Dedifferentiated amniotic fluid mesenchymal stem cell (primary cell): Measurements from ENCODE around the gene ATL1.
"Not testable (repeated sequence)": the region's sequence is repeated elsewhere in the genome, so short reads cannot be mapped to it uniquely, and the experiment has no call there.

Experiments
- DNase-seq: peaks from one replicate; pipeline ENCODE4 v3.0.0-alpha.2; 2016; ENCODE audit errors: extremely low spot score

ATL1 gene

DNA sequence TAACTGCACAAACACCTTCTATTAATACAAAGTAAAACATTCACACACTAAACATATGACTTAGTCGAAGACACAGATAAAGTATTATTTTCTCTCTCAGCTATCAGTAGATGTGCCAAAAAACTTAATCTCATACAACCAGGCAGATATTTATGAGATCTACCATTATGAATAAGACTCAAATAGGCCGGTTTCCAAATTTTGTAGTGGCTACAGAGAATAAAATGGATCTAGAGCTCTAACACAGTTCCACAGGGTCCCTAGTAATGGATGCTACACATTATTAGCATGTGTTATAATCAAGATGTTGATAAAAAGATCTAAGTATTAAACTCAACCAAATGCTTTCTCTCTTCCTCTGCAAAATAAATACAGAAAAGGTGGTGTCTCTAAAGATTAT is 97.8 kb downstream of the ATL1 start:
- no peak for DNase-seq

DNA sequence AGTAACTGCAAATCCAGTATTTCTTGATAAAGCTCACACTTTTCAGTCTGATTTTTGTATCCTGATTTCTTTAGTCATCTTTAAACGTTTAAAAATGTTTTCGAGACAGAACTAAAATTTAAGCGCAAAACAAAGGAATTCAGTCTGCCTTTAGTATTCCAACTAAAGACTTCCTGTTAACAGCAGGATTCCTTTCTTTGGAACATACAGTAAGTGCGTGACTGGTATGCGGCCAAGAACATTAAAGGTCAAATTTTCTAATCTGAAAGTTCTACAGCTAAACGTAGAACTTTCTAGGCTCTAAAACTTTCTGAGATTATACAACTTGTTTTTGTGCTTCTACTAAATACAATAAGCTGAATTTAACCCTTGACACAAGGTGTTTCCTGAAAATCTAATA is 98.3 kb downstream of the ATL1 start:
- peak; percentile 26 for DNase-seq

- DNase-seq: no peak
Measured at GRCh38 chr14:50659327-50659974, 99.5 kb downstream of the ATL1 start.

DNA sequence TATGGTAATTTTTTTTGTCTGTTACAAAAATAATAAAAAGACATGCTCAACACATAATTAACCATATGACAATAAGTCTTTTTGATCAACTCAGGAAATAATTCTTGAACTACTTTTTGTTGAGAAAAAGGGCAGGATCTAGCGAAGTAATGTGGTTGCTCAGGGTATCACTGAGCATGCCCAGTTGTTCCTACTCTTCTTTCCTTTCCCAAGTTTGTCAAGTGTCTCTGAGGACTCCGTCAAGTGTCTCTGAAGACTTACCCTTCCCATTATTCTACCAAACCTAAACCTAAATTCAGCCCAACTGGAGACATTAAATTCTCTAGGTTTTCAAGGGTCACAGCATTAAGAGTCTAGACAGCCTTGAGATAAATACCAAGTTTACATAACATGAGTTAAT is 104.6 kb downstream of the ATL1 start:
- DNase-seq: not testable (repeated sequence)

DNA sequence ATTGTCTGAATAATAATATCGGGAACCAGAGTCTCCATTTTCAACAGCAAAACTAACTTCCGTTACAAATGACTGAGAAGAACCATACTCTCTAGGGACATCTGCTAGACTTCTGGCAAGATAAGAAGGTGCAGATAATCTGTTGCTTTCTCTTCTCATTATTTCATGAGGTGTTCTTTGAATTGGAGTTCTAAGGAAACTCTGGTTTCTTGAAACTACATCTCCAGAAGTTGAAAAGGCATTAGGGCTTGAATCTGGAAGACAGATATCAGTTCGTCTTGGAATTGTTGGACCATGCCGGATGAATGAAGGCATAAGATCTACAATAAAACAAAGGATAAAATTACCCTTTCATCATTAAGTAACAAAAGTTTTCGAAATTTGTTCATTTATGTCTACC is 105.4 kb downstream of the ATL1 start:
- DNase-seq: not testable (repeated sequence)

GRCh38 chr14:50666772-50667683 is 107.1 kb downstream of the ATL1 start:
- DNase-seq: peak; percentile 52

DNA sequence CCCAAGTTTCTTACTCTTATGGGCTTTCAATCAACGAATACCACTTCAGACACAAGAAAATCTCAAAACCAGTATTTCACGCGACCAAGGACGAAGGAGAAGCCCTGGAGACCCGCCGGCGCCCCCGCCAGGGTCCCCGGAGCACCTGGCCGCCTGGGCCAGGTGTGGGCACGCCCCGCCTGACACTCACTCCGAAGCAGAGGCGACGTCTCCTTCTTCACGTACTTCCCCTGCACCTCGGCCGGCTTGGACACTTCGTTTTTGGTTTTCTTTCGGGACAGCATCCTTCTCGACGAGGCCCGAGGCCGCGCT is 107.7 kb downstream of the ATL1 start:
- DNase-seq: no peak

DNA sequence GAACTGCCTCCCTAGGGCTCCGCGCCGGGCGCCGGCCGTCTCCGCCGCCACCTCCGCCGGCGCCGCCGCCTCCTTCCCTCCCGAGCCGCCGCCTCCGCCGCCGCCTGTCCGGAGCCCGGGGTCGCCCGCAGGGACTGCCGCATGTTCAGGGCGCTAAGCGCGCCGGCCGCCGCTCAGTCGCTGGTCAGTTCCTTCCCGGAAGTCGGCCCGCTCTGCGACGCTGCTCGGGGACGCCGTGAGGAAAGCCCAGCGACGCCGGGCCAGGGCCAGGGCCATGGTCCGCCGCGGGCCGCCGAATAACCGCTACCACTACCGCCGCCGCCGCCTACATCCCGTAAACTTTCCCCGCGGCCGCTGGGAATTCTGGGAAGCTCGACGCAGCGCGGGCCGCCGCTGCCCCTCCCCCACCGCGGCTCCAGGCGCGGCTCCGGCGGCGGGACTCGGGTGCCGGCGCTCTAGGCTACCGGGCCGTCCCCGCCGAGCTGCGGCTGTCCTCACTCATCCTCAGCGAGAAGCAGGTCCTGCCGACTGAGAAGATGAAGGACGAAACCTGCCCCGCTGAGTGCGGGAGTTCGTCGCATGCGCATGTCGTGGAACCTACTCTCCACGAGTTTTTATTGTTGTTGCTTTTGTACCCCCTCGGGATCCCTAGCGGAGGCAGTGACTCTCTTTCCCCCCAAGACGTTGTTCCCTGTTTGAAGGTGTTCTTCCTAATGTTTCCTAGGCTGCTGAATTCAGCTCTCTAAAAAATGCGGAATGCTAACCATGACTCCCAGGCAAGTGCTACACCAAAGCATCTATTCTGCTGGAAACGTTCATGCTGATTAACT is 108.3 kb downstream of the ATL1 start, which contains the start of gene SAV1:
Gene SAV1, minus strand, starts transcription at position 311 of the 830 bp plus-strand sequence. CDS start 339 bp downstream, outside the sequence.
- peak; percentile 65 for DNase-seq

GRCh38 chr14:50668826-50669143 is 108.8 kb downstream of the ATL1 start:
- DNase-seq: no peak

- no peak for DNase-seq
Measured at GRCh38 chr14:50669441-50669986, 109.6 kb downstream of the ATL1 start.

GRCh38 chr14:50670196-50670865 is 110.4 kb downstream of the ATL1 start:
- no peak for DNase-seq

GRCh38 chr14:50670866-50671256 is 110.9 kb downstream of the ATL1 start:
- no peak for DNase-seq

- DNase-seq: no peak
Measured at GRCh38 chr14:50675597-50675996, 115.7 kb downstream of the ATL1 start.

DNA sequence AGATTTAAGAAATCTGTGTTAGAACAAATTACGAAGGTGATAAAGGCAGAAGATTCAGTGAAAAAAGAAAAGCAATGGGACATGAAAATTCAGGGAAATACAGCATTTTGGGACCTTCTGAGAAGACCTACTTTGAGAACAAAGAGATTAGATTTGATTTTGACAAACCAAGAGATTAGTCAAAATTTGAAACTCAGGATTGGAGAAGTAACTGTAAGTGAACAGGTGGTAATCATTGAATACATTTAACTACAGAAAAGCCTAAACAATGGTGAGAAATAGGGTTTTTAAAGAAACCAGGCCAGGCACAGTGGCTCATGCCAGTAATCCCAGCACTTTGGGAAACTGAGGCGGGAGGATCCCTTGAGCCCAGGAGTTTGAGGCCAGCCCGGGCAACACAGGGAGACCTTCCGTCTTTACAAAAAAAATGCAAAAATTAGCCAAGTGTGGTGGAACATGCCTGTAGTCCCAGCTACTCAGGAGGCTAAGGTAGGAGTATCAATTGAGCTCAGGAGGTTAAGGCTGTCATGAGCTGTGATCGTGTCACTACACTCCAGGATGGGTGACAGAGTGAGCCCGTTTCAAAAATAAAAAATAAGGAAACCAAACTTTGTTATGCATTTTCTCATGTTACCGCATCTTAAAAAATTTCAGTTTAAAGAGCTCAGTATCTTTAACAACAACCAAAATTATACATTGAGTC is 117.0 kb downstream of the ATL1 start:
- DNase-seq: no peak

DNA sequence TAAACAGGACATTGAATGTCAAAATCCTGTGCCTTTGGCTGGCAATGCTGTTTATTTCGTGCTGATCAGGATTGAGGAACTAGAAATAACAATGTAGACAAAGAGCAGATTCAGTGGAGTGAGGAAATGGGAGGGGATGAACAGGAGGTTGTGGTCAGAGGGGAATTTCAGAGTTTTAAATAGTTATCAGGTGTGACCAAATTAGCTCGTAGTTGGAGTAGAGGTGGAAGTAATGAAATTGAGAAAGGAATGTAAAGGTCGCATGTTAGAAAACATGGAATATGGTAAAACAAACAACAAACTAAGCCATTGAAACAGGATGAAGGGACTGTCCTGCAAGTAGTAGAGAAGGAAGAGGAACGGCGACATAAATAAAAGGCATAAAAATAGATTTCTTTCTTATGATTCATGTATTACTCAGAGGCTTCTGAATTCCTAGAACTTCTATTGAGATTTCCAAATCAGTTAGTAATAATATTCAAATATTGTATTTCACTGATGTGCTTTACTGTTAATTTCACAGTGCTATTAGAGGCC is 117.7 kb downstream of the ATL1 start:
- peak; percentile 24 for DNase-seq

GRCh38 chr14:50678163-50678562 is 118.2 kb downstream of the ATL1 start:
- no peak for DNase-seq

DNA sequence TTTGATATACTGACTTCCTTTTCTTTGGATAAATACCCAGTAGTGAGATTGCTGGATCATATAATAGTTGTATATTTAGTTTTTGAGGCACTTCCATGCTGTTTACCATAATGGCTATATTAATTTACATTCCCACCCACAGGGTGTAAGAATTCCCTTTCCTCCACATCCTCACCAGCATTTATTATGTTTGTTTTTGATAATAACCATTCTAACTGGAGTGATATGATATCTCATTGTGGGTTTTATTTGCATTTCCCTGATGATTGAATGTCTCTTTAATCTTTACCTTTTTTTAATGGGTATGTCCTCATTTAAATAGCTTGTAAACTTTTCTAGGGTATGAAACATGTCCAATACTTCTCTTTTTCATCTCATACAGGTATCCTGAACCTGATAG is 119.7 kb downstream of the ATL1 start:
- no peak for DNase-seq
